ENCODE data around the gene C10orf71.

DNA sequence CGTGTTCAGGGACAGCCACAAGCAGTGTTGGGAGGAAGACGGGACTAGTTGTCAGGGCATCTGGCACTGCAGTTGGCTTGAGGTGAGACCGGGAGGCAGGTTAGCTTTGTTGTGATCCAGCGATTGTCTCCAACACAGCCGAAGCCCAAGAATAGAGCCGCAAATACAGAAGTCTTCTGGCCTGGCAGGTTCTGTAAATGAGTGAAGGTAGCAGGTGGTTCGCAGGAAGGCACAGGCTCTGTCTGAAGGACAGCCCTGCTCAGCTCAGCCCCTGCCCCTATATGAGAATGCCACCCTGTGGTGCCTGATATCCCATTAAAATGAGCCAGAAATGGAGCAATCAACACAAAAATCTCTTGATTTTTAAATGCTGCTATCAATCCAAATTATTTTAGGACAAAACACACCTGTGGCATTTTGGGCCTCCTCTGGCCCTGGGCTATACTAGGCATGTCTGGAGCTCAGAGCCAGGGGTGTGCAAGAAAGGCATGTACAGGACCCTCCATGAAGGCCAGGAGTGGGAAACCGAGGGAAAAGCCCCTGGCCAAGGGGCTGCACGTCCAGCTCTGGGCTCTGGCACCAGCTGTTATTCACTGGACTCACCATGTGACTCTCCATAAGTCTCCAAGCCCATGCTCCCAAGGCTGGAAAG is 11.2 kb upstream of the C10orf71 start:
- TF ChIP-seq CTCF (IDR thresholded peaks at IDR 0.05) (no peak), POLR2A (IDR thresholded peaks at IDR 0.05) (no peak)
